ENCODE data around the gene PRKCA.
A peak's percentile ranks its signal among the peaks of the same experiment; 100 is the strongest.
"Not testable (repeated sequence)": the region's sequence is repeated elsewhere in the genome, so short reads cannot be mapped to it uniquely, and the experiment has no call there.

Gene PRKCA

GRCh38 chr17:66450852-66451158 lies 148.4 kb downstream of the PRKCA start:
- no peak for TF ChIP-seq CTCF (IDR thresholded peaks at IDR 0.05; ENCODE audit: insufficient read depth, low read depth, low read length, missing control alignments)
- H3K4me3 ChIP-seq (ENCODE audit: low read length), result no peak overlapping the region

DNA sequence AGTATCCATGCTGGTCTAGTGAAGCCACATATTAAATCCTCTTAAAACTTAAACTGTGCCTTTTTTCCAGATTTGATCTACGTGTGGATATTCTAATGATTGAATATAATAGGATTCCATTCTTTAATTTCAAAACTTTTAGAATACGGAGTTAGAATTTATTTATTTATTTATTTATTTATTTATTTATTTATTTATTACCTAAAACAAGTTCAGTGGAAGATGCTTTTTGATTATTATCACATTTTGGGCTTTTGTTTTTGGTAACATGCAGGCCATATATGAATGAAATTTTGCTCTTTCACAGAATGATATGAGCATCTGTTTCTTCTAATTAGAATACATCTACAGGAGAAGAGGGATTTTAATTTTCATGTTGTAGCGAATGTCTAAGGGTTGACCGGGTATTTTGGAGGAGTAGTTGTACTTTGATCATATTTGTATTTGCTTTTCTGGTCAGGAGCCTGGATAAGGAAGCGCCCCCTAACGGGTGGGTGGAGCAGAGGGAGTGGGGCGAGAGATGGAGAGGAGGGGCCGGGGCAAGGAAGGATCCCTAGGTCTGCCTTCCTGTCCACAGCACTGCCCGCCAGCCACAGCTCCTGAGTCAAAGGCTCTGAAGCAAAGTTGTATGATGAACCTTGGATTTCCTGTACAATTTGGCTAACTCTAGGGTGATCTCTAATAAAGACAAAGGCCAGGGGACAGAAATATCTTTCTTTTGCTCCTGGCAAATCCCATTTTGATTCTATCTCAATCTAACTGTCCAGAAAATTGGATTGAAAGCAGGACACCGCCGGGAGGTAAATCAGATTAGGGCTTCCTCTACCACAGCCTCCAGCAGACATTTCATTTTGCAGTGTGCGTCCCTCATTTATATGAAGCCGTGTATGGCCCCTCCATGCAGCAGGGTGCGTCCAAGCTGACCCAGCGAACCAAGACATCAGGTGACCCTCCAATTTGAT lies 149.1 kb downstream of the PRKCA start:
- no peak for DNase-seq (ENCODE audit: low read depth)
- TF ChIP-seq CTCF (IDR thresholded peaks at IDR 0.05; ENCODE audit: insufficient read depth, low read depth, low read length, missing control alignments), result no peak
- H3K4me3 ChIP-seq (ENCODE audit: low read length), result no peak overlapping the region

More at GRCh38 chr17:66450852-66451158, 148.4 kb downstream of the PRKCA start:
- no peak for DNase-seq (ENCODE audit: low read depth)

DNA sequence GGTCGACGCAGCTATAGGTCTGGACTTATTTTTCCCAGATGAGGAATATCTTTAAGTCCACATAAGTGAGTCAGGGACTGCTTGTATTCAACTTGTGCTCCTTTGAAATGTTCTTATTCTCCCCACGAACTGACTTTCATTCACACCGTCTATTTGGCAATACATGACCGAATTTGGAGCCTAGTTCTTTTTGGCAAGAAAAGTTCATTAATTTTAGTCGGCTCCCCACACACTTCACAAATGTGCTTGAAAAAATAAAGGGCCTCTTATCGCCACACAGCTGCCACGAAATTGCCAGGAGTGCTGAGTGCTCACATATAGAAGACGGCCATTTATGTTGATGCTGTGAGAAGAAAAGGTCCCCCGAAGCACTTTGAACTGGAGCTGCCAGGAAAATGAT lies 152.6 kb downstream of the PRKCA start:
- no peak for TF ChIP-seq CTCF (IDR thresholded peaks at IDR 0.05; ENCODE audit: insufficient read depth, low read depth, low read length, missing control alignments)
- no peak for DNase-seq (ENCODE audit: low read depth)
- H3K4me3 ChIP-seq (ENCODE audit: low read length), result no peak overlapping the region

DNA sequence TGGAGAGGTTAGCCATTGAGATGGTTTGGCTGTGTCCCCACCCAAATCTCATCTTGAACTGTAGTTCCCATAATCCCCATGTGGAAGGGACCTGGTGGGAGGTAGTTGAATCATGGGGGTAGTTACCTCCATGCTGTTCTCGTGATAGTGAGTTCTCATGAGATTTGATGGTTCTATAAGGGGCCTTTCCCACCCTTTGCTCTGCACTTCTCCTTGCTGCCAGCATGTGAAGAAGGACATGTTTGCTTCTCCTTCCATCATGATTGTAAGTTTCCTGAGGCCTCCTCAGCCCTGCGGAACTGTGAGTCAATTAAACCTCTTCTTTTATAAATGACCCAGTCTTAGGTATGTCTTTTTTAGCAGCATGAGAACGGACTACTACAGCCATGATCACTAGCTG lies 155.1 kb downstream of the PRKCA start:
- not testable (repeated sequence) for H3K4me3 ChIP-seq (ENCODE audit: low read length); DNase-seq (ENCODE audit: low read depth)

- TF ChIP-seq CTCF (IDR thresholded peaks at IDR 0.05; ENCODE audit: insufficient read depth, low read depth, low read length, missing control alignments), result no peak
- no peak for DNase-seq (ENCODE audit: low read depth)
- H3K4me3 ChIP-seq (ENCODE audit: low read length), result no peak overlapping the region
These were observed 156.4 kb downstream of the PRKCA start for GRCh38 chr17:66458782-66459181.

DNA sequence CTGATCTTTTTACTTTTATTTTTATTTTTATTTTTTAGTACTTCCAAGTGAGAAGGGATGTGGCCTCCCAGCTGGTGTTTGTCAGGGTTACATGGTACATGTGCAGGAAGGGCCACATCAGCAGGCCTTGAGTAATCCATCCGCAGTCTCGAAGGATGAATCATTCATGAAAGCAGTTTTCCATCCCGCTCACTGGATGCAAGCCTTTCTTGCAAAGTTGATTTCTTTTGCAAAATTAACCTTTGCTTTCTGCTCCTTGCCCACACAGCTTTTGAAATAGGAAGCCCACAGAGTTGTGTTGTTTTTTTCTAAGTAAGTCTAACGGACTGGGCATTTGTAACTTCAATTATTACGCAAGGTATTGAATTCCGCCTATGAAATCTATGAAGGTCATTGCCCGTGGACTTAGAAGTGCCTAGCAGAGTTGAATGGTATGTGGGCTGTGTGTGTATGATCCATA lies 157.4 kb downstream of the PRKCA start:
- peak; percentile 92 for DNase-seq (ENCODE audit: low read depth)
- no peak for TF ChIP-seq CTCF (IDR thresholded peaks at IDR 0.05; ENCODE audit: insufficient read depth, low read depth, low read length, missing control alignments)
- H3K4me3 ChIP-seq (ENCODE audit: low read length), result no peak overlapping the region

GRCh38 chr17:66460558-66460957 lies 158.1 kb downstream of the PRKCA start:
- TF ChIP-seq CTCF (IDR thresholded peaks at IDR 0.05; ENCODE audit: insufficient read depth, low read depth, low read length, missing control alignments), result no peak
- H3K4me3 ChIP-seq (ENCODE audit: low read length), result no peak overlapping the region
- DNase-seq (ENCODE audit: low read depth), result no peak

All from epithelial cell of esophagus (primary cell).